K562 (cell line): ENCODE data around the gene EFCAB8.

Experiments used
- CTCF ChIP-seq, 3 experiments: IDR thresholded peaks in 2 of 3; conservative IDR thresholded peaks in 1 of 3; 2 replicates each; pipeline ENCODE4 v1.5.1; 2011 to 2012; ENCODE audit warnings: low read length in 3 of 3, mild to moderate bottlenecking in 3 of 3, control low read depth in 2 of 3, improper control_type of control experiment in 1 of 3, inconsistent platforms in 1 of 3, low read depth in 1 of 3, mixed read lengths in 1 of 3, moderate library complexity in 1 of 3; ENCODE audit not compliant: insufficient read depth in 2 of 3
- JUND ChIP-seq, 2 experiments: IDR thresholded peaks; 2 replicates in 1 of 2; 3 replicates in 1 of 2; pipeline ENCODE4 v1.6.1; 2011; ENCODE audit warnings: borderline replicate concordance in 2 of 2, low read depth in 2 of 2, low read length in 2 of 2, improper control_type of control experiment in 1 of 2, missing biosample characterization in 1 of 2, missing genetic modification characterization in 1 of 2, missing genetic modification reagents in 1 of 2
- MLX ChIP-seq, 2 experiments: fragments of 450-650 bp in 1 of 2; sonication (generic) in 1 of 2; formaldehyde crosslinking; conservative IDR thresholded peaks; 2 replicates each; pipeline versions ENCODE4 v1.4.0 to v1.8.1; 2020 to 2022; ENCODE audit warnings: mild to moderate bottlenecking in 1 of 2, missing genetic modification reagents in 1 of 2
- SIX5 ChIP-seq, 2 experiments: IDR thresholded peaks; 2 replicates each; pipeline ENCODE4 v1.6.1; 2011; ENCODE audit warnings: low read length in 2 of 2, borderline replicate concordance in 1 of 2, low read depth in 1 of 2, mild to moderate bottlenecking in 1 of 2, moderate library complexity in 1 of 2; ENCODE audit not compliant: insufficient read depth in 1 of 2
- ZNF217 ChIP-seq: sonication (generic); formaldehyde crosslinking; IDR thresholded peaks from 2 replicates; pipeline ENCODE4 v1.8.0; 2022; ENCODE audit warnings: mild to moderate bottlenecking, missing genetic modification reagents
- ZNF444 ChIP-seq: fragments of 250-450 bp; sonication (Bioruptor Pico); IDR thresholded peaks from 2 replicates; pipeline ENCODE4 v1.4.0; 2020; ENCODE audit warnings: mild to moderate bottlenecking, moderate library complexity
- ZNF644 ChIP-seq: fragments of 200-800 bp; sonication (Bioruptor generic); IDR thresholded peaks from 2 replicates; pipeline ENCODE4 v1.6.1; 2016; ENCODE audit warnings: low read depth, missing genetic modification characterization, missing compliant biosample characterization

- TF ChIP-seq SIX5 (IDR thresholded peaks at IDR 0.05; ENCODE audit: borderline replicate concordance in 1 of 2, insufficient read depth in 1 of 2, low read depth in 1 of 2, low read length in 2 of 2) (no peak), JUND (IDR thresholded peaks at IDR 0.05; ENCODE audit: borderline replicate concordance, low read depth, low read length) (no peak), JUND (tag; IDR thresholded peaks at IDR 0.05; ENCODE audit: borderline replicate concordance, low read depth, low read length) (no peak), ZNF217 (CRISPR knock-in tag) (no peak), CTCF (IDR thresholded peaks at IDR 0.05 in 2 of 3, conservative IDR thresholded peaks at IDR 0.05 in 1 of 3; ENCODE audit: insufficient read depth in 2 of 3, low read depth in 1 of 3, low read length in 3 of 3) (no peak), ZNF644 (tag) (no peak), ZNF444 (no peak), MLX (CRISPR knock-in tag; conservative IDR thresholded peaks at IDR 0.05) (no peak)
Measured at GRCh38 chr20:32967961-32968457, 109.3 kb downstream of the EFCAB8 start.
